K562 (cell line): ENCODE measurements around the gene CCDC71L. TPM values are rescaled to one million over a fixed set of nuclear protein-coding genes. Genes with fewer than 3 reads are reported as not detected.
A peak's percentile ranks its signal among the peaks of the same experiment; 100 is the strongest.

ENCODE experiments used
- ATAC-seq: fragments of 200-7000 bp; cut with Tn5 transposase; 3 replicates; pipeline ENCODE4 v1.9.1; 2020; ENCODE audit warnings: moderate library complexity
- BruUV-seq: library from RNA; stranded (reverse); fragments of 400-500 nt; replicated peaks from 2 replicates; lab custom pipeline; 2021; lab: Mats Ljungman, UMichigan
- CTCF ChIA-PET: fragments of 300-600 bp; formaldehyde crosslinking; extraction: SDS; loops from one replicate; lab custom pipeline; 2021; ENCODE audit warnings: low intra/inter-chr PET ratio; lab: Yijun Ruan, JAX
- POLR2A ChIA-PET: fragments of 300-600, 350-650 bp; sonication (Branson Sonifier 250); formaldehyde crosslinking; extraction: SDS; loops from one replicate; lab custom pipeline; 2021; ENCODE audit warnings: antibody characterized with exemption, inconsistent platforms; lab: Yijun Ruan, JAX
- DNase-seq, 4 experiments: peaks; one replicate each; pipeline versions ENCODE4 v3.0.0 to v3.0.0-alpha.2; 2011 to 2018; ENCODE audit warnings: low spot score in 3 of 4, mixed read lengths in 3 of 4; ENCODE audit errors: extremely low read depth in 1 of 4
- FAIRE-seq: peaks from 2 replicates; lab custom pipeline; 2011; peaks lifted over from hg19 to GRCh38; lab: Jason Lieb, UNC
- H2AFZ ChIP-seq: 2 replicates; pipeline ENCODE4 v1.6.0; 2011; ENCODE audit warnings: low read depth, low read length, control low read depth, inconsistent platforms
- H3K27ac ChIP-seq: fragments of 200-600 bp; 3 replicates; pipeline ENCODE4 v1.8.0; 2011; ENCODE audit warnings: low read depth, mild to moderate bottlenecking, control low read depth, inconsistent platforms, low read length, moderate library complexity, mixed read lengths; ENCODE audit errors: extremely low read depth
- H3K27me3 ChIP-seq, 2 experiments: fragments of 300-600 bp in 1 of 2; 2 replicates in 1 of 2; 3 replicates in 1 of 2; pipeline versions ENCODE4 v1.6.0 to v1.8.0; 2011; ENCODE audit warnings: inconsistent platforms in 2 of 2, low read length in 2 of 2, mild to moderate bottlenecking in 1 of 2, mixed read lengths in 1 of 2, moderate library complexity in 1 of 2; ENCODE audit not compliant: control insufficient read depth in 2 of 2, insufficient read depth in 2 of 2
- H3K36me3 ChIP-seq: fragments of 300-600 bp; 3 replicates; pipeline ENCODE4 v1.8.0; 2011; ENCODE audit warnings: mild to moderate bottlenecking, low read length, inconsistent platforms; ENCODE audit not compliant: control insufficient read depth, insufficient read depth
- H3K4me1 ChIP-seq, 2 experiments: fragments of 200-600 bp in 1 of 2; replicated peaks in 1 of 2; 2 replicates in 1 of 2; 3 replicates in 1 of 2; pipeline versions ENCODE4 v1.5.1 to v1.8.0; 2011; ENCODE audit warnings: inconsistent platforms in 2 of 2, low read length in 2 of 2, mild to moderate bottlenecking in 1 of 2, mixed read lengths in 1 of 2, moderate library complexity in 1 of 2; ENCODE audit not compliant: control insufficient read depth in 2 of 2, insufficient read depth in 2 of 2
- H3K4me2 ChIP-seq: 2 replicates; pipeline ENCODE4 v1.6.1; 2011; ENCODE audit warnings: low read length, control low read depth, inconsistent platforms, mixed read lengths; ENCODE audit not compliant: insufficient read depth
- H3K4me3 ChIP-seq: fragments of 200-600 bp; sonication (generic), shearing (Covaris generic); 2 replicates; pipeline ENCODE4 v1.5.1; 2016; ENCODE audit warnings: control low read depth, inconsistent platforms
- H3K79me2 ChIP-seq: fragments of 200-600 bp; 3 replicates; pipeline ENCODE4 v1.8.0; 2011; ENCODE audit warnings: low read length, inconsistent platforms; ENCODE audit not compliant: control insufficient read depth, insufficient read depth
- H3K9ac ChIP-seq, 2 experiments: 2 replicates each; pipeline versions ENCODE4 v1.6.0 to v1.6.1; 2011; ENCODE audit warnings: low read depth in 2 of 2, low read length in 2 of 2, control low read depth in 1 of 2, inconsistent platforms in 1 of 2, mild to moderate bottlenecking in 1 of 2, mixed read lengths in 1 of 2; ENCODE audit not compliant: insufficient read depth in 1 of 2
- H3K9me1 ChIP-seq: one replicate; pipeline ENCODE4 v1.6.0; 2011; ENCODE audit warnings: inconsistent platforms, mild to moderate bottlenecking, low read length, moderate library complexity; ENCODE audit not compliant: control insufficient read depth, insufficient read depth
- H3K9me3 ChIP-seq: replicated peaks from 2 replicates; pipeline ENCODE4 v1.5.1; 2011; ENCODE audit warnings: low read depth, low read length, inconsistent platforms; ENCODE audit not compliant: control insufficient read depth, insufficient read depth
- H4K20me1 ChIP-seq: replicated peaks from 2 replicates; pipeline ENCODE4 v1.6.1; 2011; ENCODE audit warnings: low read length, inconsistent platforms, mixed read lengths; ENCODE audit not compliant: control insufficient read depth, insufficient read depth
- C11orf30 ChIP-seq: fragments of 450-650 bp; IDR thresholded peaks from 2 replicates; pipeline ENCODE4 v1.6.1; 2016; ENCODE audit warnings: low read depth, mild to moderate bottlenecking
- FOXJ2 ChIP-seq: fragments of 200-800 bp; sonication (Bioruptor generic); IDR thresholded peaks from 2 replicates; pipeline ENCODE4 v1.6.1; 2016; ENCODE audit warnings: missing genetic modification characterization, missing compliant biosample characterization
- NCOA6 ChIP-seq: fragments of 450-650 bp; IDR thresholded peaks from 2 replicates; pipeline ENCODE4 v1.6.1; 2017; ENCODE audit warnings: mild to moderate bottlenecking
- NR1H2 ChIP-seq: sonication (generic); formaldehyde crosslinking; IDR thresholded peaks from 2 replicates; pipeline ENCODE4 v1.4.0; 2020; ENCODE audit warnings: mild to moderate bottlenecking, missing genetic modification reagents
- SLC30A9 ChIP-seq: fragments of 250-450 bp; sonication (Bioruptor Pico); IDR thresholded peaks from 2 replicates; pipeline ENCODE4 v1.8.0; 2022; ENCODE audit warnings: mild to moderate bottlenecking, moderate library complexity
- TCF7L2 ChIP-seq: fragments of 150-350 bp; IDR thresholded peaks from 2 replicates; pipeline ENCODE4 v1.6.1; 2016; ENCODE audit warnings: low read depth, mild to moderate bottlenecking, low read length, moderate library complexity
- TFAM ChIP-seq: fragments of 250-450 bp; sonication (Bioruptor Pico); conservative IDR thresholded peaks from 2 replicates; pipeline ENCODE4 v1.5.0; 2021; ENCODE audit warnings: mild to moderate bottlenecking, moderate library complexity
- ZNF586 ChIP-seq: fragments of 450-650 bp; formaldehyde crosslinking; conservative IDR thresholded peaks from 2 replicates; pipeline ENCODE4 v1.4.0; 2020; ENCODE audit warnings: mild to moderate bottlenecking, moderate library complexity
- ZNF668 ChIP-seq: fragments of 250-450 bp; sonication (Bioruptor Pico); IDR thresholded peaks from 2 replicates; pipeline ENCODE4 v1.8.0; 2022; ENCODE audit warnings: mild to moderate bottlenecking, inconsistent platforms
- ZNF785 ChIP-seq: fragments of 250-450 bp; sonication (Bioruptor Pico); IDR thresholded peaks from 2 replicates; pipeline ENCODE4 v1.4.0; 2020; ENCODE audit warnings: mild to moderate bottlenecking
- WGBS: fragments of 100-300 bp; shearing (Covaris generic); methylation state at CpG from one replicate; pipeline ENCODE4 v1.1.6; 2016; ENCODE audit warnings: low coverage, mixed read lengths; ENCODE audit not compliant: insufficient coverage; ENCODE audit errors: missing lambda C conversion rate; 5-methylcytosine and 5-hydroxymethylcytosine counted together
- in situ Hi-C: fragments of 300-500 bp; cut with MboI; formaldehyde crosslinking; loops from 4 replicates; pipeline ENCODE4 v1.15.0; 2018; ENCODE audit warnings: inconsistent platforms, mixed read lengths
- intact Hi-C: fragments of 100-400 bp; cut with micrococcal nuclease; formaldehyde crosslinking; loops from 2 replicates; pipeline ENCODE4 v1.14.2; 2022
- polyA plus RNA-seq, 8 experiments: library from polyadenylated mRNA; depleted of rRNA in 4 of 8; stranded (reverse) in 5 of 8; unstranded in 3 of 8; fragments of >200 nt; fragmentation: Nextera tagmentation in 2 of 8; fragmentation: Illumina TruSeq in 1 of 8; extraction: Ambion mirVana in 2 of 8; extraction: Trizol in 1 of 8; gene quantifications; 2 replicates each; pipeline versions ENCODE4 v1.2.1 to v1.2.3, GENCODE V29; 2011 to 2014; ENCODE audit warnings: inconsistent platforms in 1 of 8, missing spikeins in 1 of 8
- total RNA-seq, 7 experiments: library from RNA; depleted of rRNA in 6 of 7; stranded (reverse); fragments of >200 nt in 6 of 7; fragmentation: Illumina TruSeq in 2 of 7; extraction: Trizol in 2 of 7; gene quantifications; 2 replicates each; pipeline versions ENCODE4 v1.2.1 to v1.2.3, GENCODE V29; 2011 to 2021; ENCODE audit warnings: low replicate concordance in 1 of 7
- TF ChIP-seq, protein P1 (sequence below), 2 experiments: fragments of 450-650 bp in 1 of 2; sonication (generic) in 1 of 2; formaldehyde crosslinking in 1 of 2; IDR thresholded peaks in 1 of 2; conservative IDR thresholded peaks in 1 of 2; 2 replicates each; pipeline versions ENCODE4 v1.6.1 to v1.8.1; 2016 to 2023; ENCODE audit warnings: mild to moderate bottlenecking in 2 of 2, moderate library complexity in 2 of 2, inconsistent platforms in 1 of 2, missing genetic modification reagents in 1 of 2
- TF ChIP-seq, protein P2 (sequence below): fragments of 450-650 bp; IDR thresholded peaks from 2 replicates; pipeline ENCODE4 v1.6.1; 2014; ENCODE audit warnings: low read depth, mild to moderate bottlenecking, moderate library complexity, borderline replicate concordance
- TF ChIP-seq, protein P3 (sequence below), 2 experiments: fragments of 200-800 bp in 1 of 2; sonication (Bioruptor generic) in 1 of 2; sonication (generic) in 1 of 2; formaldehyde crosslinking in 1 of 2; IDR thresholded peaks in 1 of 2; conservative IDR thresholded peaks in 1 of 2; 2 replicates each; pipeline versions ENCODE4 v1.5.0 to v1.6.1; 2016 to 2020; ENCODE audit warnings: missing compliant biosample characterization in 1 of 2, missing genetic modification characterization in 1 of 2, missing genetic modification reagents in 1 of 2

Gene CCDC71L
- total and polyA plus RNA-seq, 9 of the 15 experiments (the other 6 are each of a cell fraction or from before 2014, with no cell fraction given), result 5.7 to 108 (median 25.4) TPM

DNA sequence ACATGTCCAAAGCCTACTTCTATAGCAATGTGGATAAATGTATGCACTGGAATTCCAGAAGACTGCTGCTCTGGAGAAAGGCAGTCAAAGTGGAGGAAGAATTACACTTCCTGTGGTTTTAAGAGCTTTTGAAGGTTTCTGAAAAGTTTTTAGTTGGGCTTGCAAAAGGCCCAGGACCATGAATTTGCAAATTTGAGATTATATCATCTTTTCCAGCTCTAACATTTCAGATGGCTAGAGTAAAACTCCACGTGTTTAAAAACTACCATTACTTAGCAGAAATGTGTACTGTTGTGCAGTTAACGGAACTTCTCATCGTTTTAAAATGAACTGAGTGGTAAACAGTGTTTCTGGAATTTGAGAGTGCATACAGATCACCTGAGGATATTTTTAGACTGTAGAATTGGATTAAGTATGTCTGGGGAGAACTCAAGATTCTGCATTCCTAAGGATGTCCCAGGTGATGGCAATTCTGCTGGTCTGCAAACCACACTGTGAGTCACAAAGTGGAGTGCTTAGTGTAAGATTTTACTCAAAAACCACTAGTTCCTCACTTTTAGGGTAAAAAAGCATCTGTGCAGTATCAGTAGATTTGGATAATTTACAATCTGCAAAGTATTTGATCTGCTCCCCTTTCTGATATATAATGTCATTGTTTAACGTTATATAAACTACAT, 32.9 kb upstream of the CCDC71L start (continued):
- TF ChIP-seq FOXJ2 (no peak), NR1H2 (CRISPR knock-in tag) (no peak), NCOA6 (no peak), C11orf30 (peak; percentile 28; the same call in 1 of the 2 replicates), TFAM (CRISPR knock-in tag) (no peak), ZNF586 (no peak)
- TF ChIP-seq, protein P1, sequence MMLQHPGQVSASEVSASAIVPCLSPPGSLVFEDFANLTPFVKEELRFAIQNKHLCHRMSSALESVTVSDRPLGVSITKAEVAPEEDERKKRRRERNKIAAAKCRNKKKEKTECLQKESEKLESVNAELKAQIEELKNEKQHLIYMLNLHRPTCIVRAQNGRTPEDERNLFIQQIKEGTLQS (IDR thresholded peaks at IDR 0.05), result no peak
- TF ChIP-seq, protein P1 (CRISPR knock-in tag; conservative IDR thresholded peaks at IDR 0.05), result no peak

DNA sequence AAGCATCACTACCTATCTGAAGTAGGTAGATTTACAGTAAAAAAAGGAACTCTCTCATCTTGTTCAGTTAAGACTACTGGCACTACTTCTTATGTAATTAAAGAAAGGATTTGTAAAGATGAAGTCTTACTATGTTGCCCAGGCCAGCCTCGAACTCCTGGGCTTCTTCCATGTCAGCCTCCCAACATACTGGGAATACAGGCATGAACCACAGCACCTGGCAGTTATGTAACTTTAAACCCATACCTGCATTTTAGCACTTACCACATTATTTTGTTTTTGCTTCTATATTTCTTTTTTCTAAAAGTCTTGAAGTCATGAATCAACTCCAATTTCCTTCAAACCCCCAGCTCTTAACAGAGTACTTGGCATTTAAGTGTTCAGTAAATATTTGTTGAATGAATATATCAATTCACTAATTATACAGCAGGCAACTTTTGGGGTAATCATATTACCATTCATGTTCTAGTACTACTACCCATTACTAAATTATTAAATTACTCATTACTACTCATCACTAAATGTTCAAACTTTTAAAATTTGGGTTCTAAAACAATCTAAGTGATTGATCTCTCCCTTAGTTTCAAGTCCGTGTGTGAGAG, 31.6 kb upstream of the CCDC71L start:
- BruUV-seq, result no TSS peak
- intact Hi-C loops, result no loop called here
- Histone ChIP-seq H2AFZ (peak overlapping the region; percentile 77; the same call in 1 of the 2 replicates), H3K27ac (no peak overlapping the region), H3K4me3 (no peak overlapping the region), H3K9me1 (no peaks in the 10 kb centered on the region), H3K4me1 (peaks cover 0 to 7% of the 10 kb centered on the region in 2 experiments; a peak in 2 of 5 replicates), H3K4me2 (no peak overlapping the region), H3K27me3 (no peaks in the 10 kb centered on the region), H4K20me1 (no peaks in the 10 kb centered on the region), H3K9ac (no peak overlapping the region), H3K79me2 (no peaks in the 10 kb centered on the region), H3K9me3 (no peaks in the 10 kb centered on the region), H3K36me3 (no peaks in the 10 kb centered on the region)
- in situ Hi-C loops, result no loop called here
- ATAC-seq (no peak), DNase-seq (no peak), FAIRE-seq (no peak)
- ChIA-PET CTCF (no interaction called here), POLR2A (no interaction called here)
- 25% methylated on average over 2 of the region's 2 CpGs for WGBS
- TF ChIP-seq, protein P2, sequence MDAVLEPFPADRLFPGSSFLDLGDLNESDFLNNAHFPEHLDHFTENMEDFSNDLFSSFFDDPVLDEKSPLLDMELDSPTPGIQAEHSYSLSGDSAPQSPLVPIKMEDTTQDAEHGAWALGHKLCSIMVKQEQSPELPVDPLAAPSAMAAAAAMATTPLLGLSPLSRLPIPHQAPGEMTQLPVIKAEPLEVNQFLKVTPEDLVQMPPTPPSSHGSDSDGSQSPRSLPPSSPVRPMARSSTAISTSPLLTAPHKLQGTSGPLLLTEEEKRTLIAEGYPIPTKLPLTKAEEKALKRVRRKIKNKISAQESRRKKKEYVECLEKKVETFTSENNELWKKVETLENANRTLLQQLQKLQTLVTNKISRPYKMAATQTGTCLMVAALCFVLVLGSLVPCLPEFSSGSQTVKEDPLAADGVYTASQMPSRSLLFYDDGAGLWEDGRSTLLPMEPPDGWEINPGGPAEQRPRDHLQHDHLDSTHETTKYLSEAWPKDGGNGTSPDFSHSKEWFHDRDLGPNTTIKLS, result no peak
- TF ChIP-seq SLC30A9, result no peak
- no peak for TF ChIP-seq ZNF785 (CRISPR knock-in tag)
- no peak for TF ChIP-seq ZNF668
- TF ChIP-seq, protein P3, sequence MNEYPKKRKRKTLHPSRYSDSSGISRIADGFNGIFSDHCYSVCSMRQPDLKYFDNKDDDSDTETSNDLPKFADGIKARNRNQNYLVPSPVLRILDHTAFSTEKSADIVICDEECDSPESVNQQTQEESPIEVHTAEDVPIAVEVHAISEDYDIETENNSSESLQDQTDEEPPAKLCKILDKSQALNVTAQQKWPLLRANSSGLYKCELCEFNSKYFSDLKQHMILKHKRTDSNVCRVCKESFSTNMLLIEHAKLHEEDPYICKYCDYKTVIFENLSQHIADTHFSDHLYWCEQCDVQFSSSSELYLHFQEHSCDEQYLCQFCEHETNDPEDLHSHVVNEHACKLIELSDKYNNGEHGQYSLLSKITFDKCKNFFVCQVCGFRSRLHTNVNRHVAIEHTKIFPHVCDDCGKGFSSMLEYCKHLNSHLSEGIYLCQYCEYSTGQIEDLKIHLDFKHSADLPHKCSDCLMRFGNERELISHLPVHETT (CRISPR knock-in tag; conservative IDR thresholded peaks at IDR 0.05 in 1 of 2, IDR thresholded peaks at IDR 0.05 in 1 of 2), result no peak
- no peak for TF ChIP-seq TCF7L2
